ENCODE results near the gene ADSS2. TPM values are rescaled to one million over a fixed set of nuclear protein-coding genes. Genes with fewer than 3 reads are reported as not detected.
A peak's percentile ranks its signal among the peaks of the same experiment; 100 is the strongest.

The ADSS2 gene
- total and polyA plus RNA-seq, 2 experiments from 2014 or later = 55.1 to 101 TPM

GRCh38 chr1:244369256-244370057, 82.3 kb downstream of the ADSS2 start:
- Histone ChIP-seq H4K20me1 (replicated peaks; ENCODE audit: insufficient read depth) (no peaks in the 10 kb centered on the region), H2AFZ (no peak overlapping the region), H3K4me2 (0 out of 2 replicates have a peak overlapping the region, but pooled peaks have one; percentile 10), H3F3A (replicated peaks; ENCODE audit: low read depth) (0 out of 2 replicates have a peak, but pooled peaks cover 4% of the 10 kb centered on the region), H3K79me2 (replicated peaks; ENCODE audit: insufficient read depth) (no peaks in the 10 kb centered on the region), H3K9me2 (ENCODE audit: insufficient read depth) (peaks cover 4% of the 10 kb centered on the region; the same call in 1 of the 2 replicates), H3K27ac (ENCODE audit: low read depth) (peak overlapping the region; percentile 41; the same call in 1 of the 2 replicates), H3K4me1 (ENCODE audit: insufficient read depth) (no peaks in the 10 kb centered on the region), H3K27me3 (ENCODE audit: insufficient read depth) (no peaks in the 10 kb centered on the region), H3K4me3 (no peak overlapping the region), H3K36me3 (ENCODE audit: insufficient read depth) (no peaks in the 10 kb centered on the region)
- peak; percentile 79 for DNase-seq (ENCODE audit: low spot score)
- Mint-ChIP-seq H3K27ac (no peak overlapping the region), H3K9me3 (peaks cover 13% of the 10 kb centered on the region), H3K4me3 (no peak overlapping the region), H3K27me3 (ENCODE audit: insufficient read depth, low read depth, poor library complexity) (peaks cover 2% of the 10 kb centered on the region), H3K36me3 (ENCODE audit: low read depth) (peaks cover 10% of the 10 kb centered on the region), H3K4me1 (peaks cover 14% of the 10 kb centered on the region)
- TF ChIP-seq CREB1 (CRISPR knock-in tag; IDR thresholded peaks at IDR 0.05; ENCODE audit: low read depth) (no peak), ZNF331 (CRISPR knock-in tag; IDR thresholded peaks at IDR 0.05; ENCODE audit: low read depth) (no peak), POLR2AphosphoS5 (IDR thresholded peaks at IDR 0.05; ENCODE audit: low read depth) (no peak), REST (IDR thresholded peaks at IDR 0.05; ENCODE audit: unreplicated experiment) (no peak), EZH2phosphoT487 (IDR thresholded peaks at IDR 0.05; ENCODE audit: unreplicated experiment) (no peak), ZNF462 (CRISPR knock-in tag; IDR thresholded peaks at IDR 0.05) (no peak), JUNB (IDR thresholded peaks at IDR 0.05; ENCODE audit: unreplicated experiment) (no peak), CTCF (conservative IDR thresholded peaks at IDR 0.05; ENCODE audit: low read depth in 2 of 2) (no peak), ETS1 (IDR thresholded peaks at IDR 0.05) (no peak), ZNF114 (CRISPR knock-in tag; IDR thresholded peaks at IDR 0.05) (no peak), EZH2 (IDR thresholded peaks at IDR 0.05; ENCODE audit: low read depth, unreplicated experiment) (no peak)
- ATAC-seq = peak; percentile 70

Data from GM23338 (cell line).